Karpas-422 (cell line): Measurements from ENCODE around the gene MRPL54. TPM values are rescaled to one million over a fixed set of nuclear protein-coding genes. Genes with fewer than 3 reads are reported as not detected.

ENCODE experiments used
- DNase-seq: peaks from one replicate; pipeline ENCODE4 v3.0.0-alpha.2; 2015
- H2AFZ ChIP-seq: fragments of 200-600 bp; sonication (generic); 2 replicates; pipeline ENCODE4 v1.6.1; 2014; ENCODE audit warnings: antibody characterized with exemption, low read length, mixed read lengths
- H3K27ac ChIP-seq: fragments of 200-600 bp; sonication (generic); 2 replicates; pipeline ENCODE4 v1.5.1; 2014; ENCODE audit warnings: mild to moderate bottlenecking, low read length, moderate library complexity
- H3K27me3 ChIP-seq: fragments of 200-600 bp; sonication (generic); 2 replicates; pipeline ENCODE4 v1.6.1; 2014; ENCODE audit warnings: low read length, mixed read lengths
- H3K36me3 ChIP-seq: fragments of 200-600 bp; sonication (generic); 2 replicates; pipeline ENCODE4 v1.6.1; 2014; ENCODE audit warnings: low read length, mixed read lengths; ENCODE audit not compliant: insufficient read depth
- H3K4me1 ChIP-seq: fragments of 200-600 bp; sonication (generic); 2 replicates; pipeline ENCODE4 v1.6.1; 2014; ENCODE audit warnings: mild to moderate bottlenecking, low read length, mixed read lengths
- H3K4me2 ChIP-seq: fragments of 200-600 bp; sonication (generic); 2 replicates; pipeline ENCODE4 v1.6.1; 2014; ENCODE audit warnings: low read length, low read depth, mild to moderate bottlenecking; ENCODE audit not compliant: poor library complexity, severe bottlenecking
- H3K4me3 ChIP-seq: fragments of 200-600 bp; sonication (generic); 2 replicates; pipeline ENCODE4 v1.5.1; 2014; ENCODE audit warnings: mild to moderate bottlenecking, antibody characterized with exemption, low read length, mixed read lengths
- H3K79me2 ChIP-seq: fragments of 200-600 bp; sonication (generic); 2 replicates; pipeline ENCODE4 v1.6.1; 2014; ENCODE audit warnings: mild to moderate bottlenecking, low read length, mixed read lengths
- H3K9ac ChIP-seq: fragments of 200-600 bp; sonication (generic); 2 replicates; pipeline ENCODE4 v1.6.0; 2014; ENCODE audit warnings: low read length
- H3K9me2 ChIP-seq: fragments of 200-600 bp; sonication (generic), shearing (Covaris generic); replicated peaks from 2 replicates; pipeline ENCODE4 v1.6.0; 2014; ENCODE audit warnings: mild to moderate bottlenecking, low read length, moderate library complexity; ENCODE audit not compliant: insufficient read depth
- H3K9me3 ChIP-seq: fragments of 300-700, 200-600 bp; sonication (generic); 2 replicates; pipeline ENCODE4 v1.6.1; 2014; ENCODE audit warnings: low read length, mixed read lengths
- H4K20me1 ChIP-seq: fragments of 200-600 bp; sonication (generic); 2 replicates; pipeline ENCODE4 v1.6.1; 2014; ENCODE audit warnings: mild to moderate bottlenecking, antibody characterized with exemption, low read length, low read depth; ENCODE audit not compliant: insufficient read depth
- total RNA-seq: library from RNA; depleted of rRNA; stranded (reverse); fragments of >200 nt; shearing (Covaris generic); gene quantifications from 2 replicates; pipeline ENCODE4 v1.2.3, GENCODE V29; 2014; ENCODE audit warnings: low replicate concordance; rRNA removed

MRPL54 gene
- total RNA-seq, result 44.2 and 76.7 TPM in 2 replicates

GRCh38 chr19:3762501-3763459, at the start of gene MRPL54:
Gene MRPL54 (plus strand): TSS chr19:3762682. CDS start chr19:3762701, 19 bp downstream.
- peak; percentile 99 for DNase-seq
- Histone ChIP-seq H3K9me2 (no peaks in the 10 kb centered on the region), H3K36me3 (no peaks in the 10 kb centered on the region), H2AFZ (peak within 1 kb of the TSS; percentile 98), H3K27me3 (no peaks in the 10 kb centered on the region), H3K4me1 (peaks cover 16% of the 10 kb centered on the region), H3K9ac (peak within 1 kb of the TSS; percentile 84), H3K4me2 (peak within 1 kb of the TSS; percentile 81), H3K4me3 (peak within 1 kb of the TSS; percentile 94), H3K27ac (peak within 1 kb of the TSS; percentile 81), H3K79me2 (peaks cover 25% of the 10 kb centered on the region), H3K9me3 (no peaks in the 10 kb centered on the region), H4K20me1 (no peaks in the 10 kb centered on the region)

GRCh38 chr19:3716147-3716668, 46.3 kb upstream of the MRPL54 start:
- no peak for DNase-seq
- no peaks in the 10 kb centered on the region for H3K4me1 ChIP-seq
- no peaks in the 10 kb centered on the region for H3K79me2 ChIP-seq
- H3K4me3 ChIP-seq, result no peak overlapping the region
- H3K27me3 ChIP-seq, result no peaks in the 10 kb centered on the region
- no peak overlapping the region for H3K4me2 ChIP-seq
- H3K36me3 ChIP-seq, result no peaks in the 10 kb centered on the region
- H2AFZ ChIP-seq, result no peak overlapping the region
- H3K27ac ChIP-seq, result no peak overlapping the region
- H3K9me3 ChIP-seq, result no peaks in the 10 kb centered on the region
- no peaks in the 10 kb centered on the region for H3K9me2 ChIP-seq
- no peak overlapping the region for H3K9ac ChIP-seq
- no peaks in the 10 kb centered on the region for H4K20me1 ChIP-seq

- no peak overlapping the region for H2AFZ ChIP-seq
- H3K4me3 ChIP-seq, result no peak overlapping the region
- no peaks in the 10 kb centered on the region for H3K9me3 ChIP-seq
- no peak overlapping the region for H3K9ac ChIP-seq
- no peak for DNase-seq
- no peaks in the 10 kb centered on the region for H3K9me2 ChIP-seq
- H3K36me3 ChIP-seq, result no peaks in the 10 kb centered on the region
- no peaks in the 10 kb centered on the region for H3K4me1 ChIP-seq
- no peak overlapping the region for H3K4me2 ChIP-seq
- no peaks in the 10 kb centered on the region for H4K20me1 ChIP-seq
- no peak overlapping the region for H3K27ac ChIP-seq
- no peaks in the 10 kb centered on the region for H3K79me2 ChIP-seq
- H3K27me3 ChIP-seq, result no peaks in the 10 kb centered on the region
Observed at GRCh38 chr19:3719868-3720267, 42.6 kb upstream of the MRPL54 start.

GRCh38 chr19:3720349-3720917, 42.0 kb upstream of the MRPL54 start:
- H4K20me1 ChIP-seq, result no peaks in the 10 kb centered on the region
- H3K27me3 ChIP-seq, result no peaks in the 10 kb centered on the region
- no peaks in the 10 kb centered on the region for H3K9me3 ChIP-seq
- no peaks in the 10 kb centered on the region for H3K9me2 ChIP-seq
- DNase-seq, result no peak
- H2AFZ ChIP-seq, result no peak overlapping the region
- no peak overlapping the region for H3K27ac ChIP-seq
- no peaks in the 10 kb centered on the region for H3K36me3 ChIP-seq
- no peak overlapping the region for H3K4me2 ChIP-seq
- H3K4me3 ChIP-seq, result no peak overlapping the region
- no peak overlapping the region for H3K9ac ChIP-seq
- no peaks in the 10 kb centered on the region for H3K4me1 ChIP-seq
- no peaks in the 10 kb centered on the region for H3K79me2 ChIP-seq

DNA sequence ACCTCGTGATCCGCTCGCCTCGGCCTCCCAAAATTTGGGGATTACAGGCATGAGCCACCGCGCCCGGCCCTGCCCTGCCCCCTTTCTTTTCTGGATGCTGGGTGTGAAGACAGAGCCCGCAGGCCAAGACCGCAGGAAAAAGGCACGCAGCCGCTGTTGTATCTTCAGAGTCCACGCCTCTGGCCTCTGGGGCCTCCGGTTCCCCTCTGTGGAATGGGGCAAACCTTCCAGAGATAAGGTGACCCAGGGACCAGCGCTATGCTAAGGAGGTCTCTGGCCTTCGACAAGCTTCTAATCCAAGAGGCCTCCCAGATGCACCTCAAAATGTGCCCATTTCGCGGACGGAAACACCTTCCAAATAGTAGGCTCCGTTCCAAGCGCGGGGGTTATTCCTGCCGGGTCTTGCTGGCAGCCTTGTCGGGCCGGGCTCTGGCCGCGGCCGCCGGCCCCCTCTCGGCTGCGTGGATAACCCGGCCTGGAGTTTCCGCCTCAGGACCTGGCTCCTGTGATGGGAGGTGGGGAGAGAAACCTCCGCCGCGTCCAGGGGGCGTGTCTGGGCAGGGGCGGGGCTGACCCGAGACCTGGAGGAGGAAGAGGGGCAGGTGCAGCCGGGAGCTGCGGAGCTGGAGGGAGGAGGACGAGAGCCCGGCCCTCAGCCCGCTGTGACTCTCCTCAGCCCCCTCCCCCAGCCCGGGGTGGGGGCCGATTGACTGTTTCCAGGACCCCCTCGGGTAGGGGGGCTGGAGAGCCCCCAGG, 41.2 kb upstream of the MRPL54 start:
- H3K9ac ChIP-seq, result no peak overlapping the region
- peak; percentile 94 for DNase-seq
- H3K4me1 ChIP-seq, result no peaks in the 10 kb centered on the region
- H3K79me2 ChIP-seq, result no peaks in the 10 kb centered on the region
- no peaks in the 10 kb centered on the region for H3K27me3 ChIP-seq
- no peak overlapping the region for H3K27ac ChIP-seq
- H3K4me3 ChIP-seq, result no peak overlapping the region
- H3K9me3 ChIP-seq, result no peaks in the 10 kb centered on the region
- no peaks in the 10 kb centered on the region for H3K36me3 ChIP-seq
- H3K9me2 ChIP-seq, result no peaks in the 10 kb centered on the region
- no peaks in the 10 kb centered on the region for H4K20me1 ChIP-seq
- no peak overlapping the region for H3K4me2 ChIP-seq
- no peak overlapping the region for H2AFZ ChIP-seq

DNA sequence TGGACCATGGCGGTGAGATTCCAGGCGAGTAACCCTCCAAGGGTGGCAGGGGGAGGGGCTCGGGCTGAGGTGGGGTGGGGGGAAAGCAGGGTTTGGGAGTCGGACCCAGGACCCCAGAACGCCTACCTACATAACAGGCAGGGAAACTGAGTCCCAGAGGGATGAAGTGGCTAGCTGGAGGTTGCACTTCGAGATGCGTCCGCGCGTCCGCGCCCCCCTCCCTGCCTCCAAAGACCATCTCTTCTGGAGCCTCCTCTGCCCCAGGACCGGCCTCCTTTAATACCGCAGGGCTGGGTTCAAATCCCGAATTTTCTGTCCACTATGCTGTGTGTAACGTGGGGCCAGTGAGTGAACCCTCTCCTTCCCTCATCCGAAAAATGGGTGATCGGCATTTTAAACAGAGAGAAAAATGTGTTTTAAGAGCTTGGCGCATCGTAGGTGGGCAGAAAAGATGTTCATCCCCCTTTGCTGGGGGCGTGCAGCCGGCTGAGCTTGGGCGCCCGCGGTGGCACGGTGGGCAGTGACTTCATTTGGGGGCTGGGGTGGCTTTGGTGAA, 40.5 kb upstream of the MRPL54 start:
- H3K4me2 ChIP-seq, result no peak overlapping the region
- H2AFZ ChIP-seq, result no peak overlapping the region
- no peaks in the 10 kb centered on the region for H3K36me3 ChIP-seq
- H3K27me3 ChIP-seq, result no peaks in the 10 kb centered on the region
- no peak overlapping the region for H3K9ac ChIP-seq
- H3K9me3 ChIP-seq, result no peaks in the 10 kb centered on the region
- no peaks in the 10 kb centered on the region for H3K9me2 ChIP-seq
- H3K4me3 ChIP-seq, result no peak overlapping the region
- no peaks in the 10 kb centered on the region for H4K20me1 ChIP-seq
- no peaks in the 10 kb centered on the region for H3K4me1 ChIP-seq
- DNase-seq, result no peak
- H3K79me2 ChIP-seq, result no peaks in the 10 kb centered on the region
- no peak overlapping the region for H3K27ac ChIP-seq

DNA sequence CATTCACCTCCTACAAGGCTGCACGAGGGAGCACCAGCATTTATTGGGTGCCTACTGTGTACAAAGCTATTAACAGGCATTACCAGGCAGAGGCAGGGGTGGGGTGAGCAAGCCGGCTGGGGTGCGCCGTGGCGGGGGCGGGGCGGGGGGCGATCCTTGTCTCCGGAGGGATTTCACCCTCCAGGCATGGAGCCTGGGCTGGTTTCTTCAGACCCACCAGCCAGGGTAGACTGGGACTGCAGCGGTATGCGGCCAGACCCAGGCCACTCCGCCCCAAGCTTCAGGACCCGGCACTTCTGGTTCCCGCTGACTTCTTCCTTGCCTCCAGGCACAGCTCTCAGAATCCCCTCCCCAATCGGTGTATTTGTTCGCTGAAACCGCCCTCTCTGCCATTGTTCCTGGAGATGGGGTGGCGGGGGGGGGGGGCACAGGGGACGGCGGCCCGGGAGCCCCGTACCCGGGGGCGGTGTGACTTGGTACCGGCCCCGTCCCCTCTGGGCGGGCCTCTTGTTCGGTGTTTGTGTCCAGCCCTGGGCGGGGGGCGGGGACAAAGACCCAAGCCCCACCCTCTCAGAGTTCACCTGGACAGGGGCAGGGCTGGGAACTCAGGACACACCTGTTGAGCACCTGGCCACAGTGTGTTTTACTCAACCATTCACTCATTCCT, 39.9 kb upstream of the MRPL54 start:
- no peak overlapping the region for H3K9ac ChIP-seq
- H3K9me3 ChIP-seq, result no peaks in the 10 kb centered on the region
- H3K9me2 ChIP-seq, result no peaks in the 10 kb centered on the region
- no peak overlapping the region for H3K27ac ChIP-seq
- H3K4me1 ChIP-seq, result no peaks in the 10 kb centered on the region
- no peaks in the 10 kb centered on the region for H3K27me3 ChIP-seq
- DNase-seq, result no peak
- H3K36me3 ChIP-seq, result no peaks in the 10 kb centered on the region
- no peak overlapping the region for H3K4me3 ChIP-seq
- H4K20me1 ChIP-seq, result no peaks in the 10 kb centered on the region
- H3K4me2 ChIP-seq, result no peak overlapping the region
- H2AFZ ChIP-seq, result no peak overlapping the region
- no peaks in the 10 kb centered on the region for H3K79me2 ChIP-seq
